A549 (cell line): ENCODE results near the gene PRKCE.

ENCODE experiments used
- CBX8 ChIP-seq: fragments of 200-600 bp; sonication (generic); IDR thresholded peaks from 2 replicates; pipeline ENCODE4 v1.6.1; 2016
- CTCF ChIP-seq: fragments of >200 bp; sonication (Bioruptor Twin); formaldehyde crosslinking; IDR thresholded peaks from 3 replicates; pipeline ENCODE4 v1.5.1; 2016
- JUN ChIP-seq, 2 experiments: fragments of >200 bp; sonication (Bioruptor Twin); formaldehyde crosslinking; IDR thresholded peaks; 2 replicates in 1 of 2; 3 replicates in 1 of 2; pipeline ENCODE4 v1.6.1; 2016 to 2017
- POLR2A ChIP-seq: IDR thresholded peaks from 2 replicates; pipeline ENCODE4 v1.6.1; 2012; ENCODE audit warnings: mild to moderate bottlenecking, low read length
- RCOR1 ChIP-seq: fragments of 150-350 bp; IDR thresholded peaks from 2 replicates; pipeline ENCODE4 v1.6.1; 2014; ENCODE audit warnings: antibody characterized with exemption, low read length, low read depth
- RFX5 ChIP-seq: fragments of 450-650 bp; IDR thresholded peaks from 2 replicates; pipeline ENCODE4 v1.7.1; 2014; ENCODE audit warnings: antibody characterized with exemption, mild to moderate bottlenecking, moderate library complexity
- SMC3 ChIP-seq: fragments of >200 bp; sonication (Bioruptor Twin); formaldehyde crosslinking; IDR thresholded peaks from 3 replicates; pipeline ENCODE4 v1.6.1; 2018; ENCODE audit warnings: inconsistent platforms
- ZSCAN20 ChIP-seq: fragments of 250-450 bp; sonication (Bioruptor Pico); IDR thresholded peaks from 2 replicates; pipeline ENCODE4 v1.8.0; 2022; ENCODE audit warnings: mild to moderate bottlenecking, moderate library complexity

- TF ChIP-seq CTCF, result no peak
- TF ChIP-seq POLR2A, result no peak
- no peak for TF ChIP-seq SMC3
- TF ChIP-seq CBX8, result no peak
- TF ChIP-seq ZSCAN20 (CRISPR knock-in tag), result no peak
- TF ChIP-seq JUN (IDR thresholded peaks at IDR 0.05), result no peak
- TF ChIP-seq RFX5, result no peak
- no peak for TF ChIP-seq RCOR1
Observed at GRCh38 chr2:46157966-46158310, 506.5 kb downstream of the PRKCE start.
